ENCODE results near the gene DCUN1D5.
A peak's percentile ranks its signal among the peaks of the same experiment; 100 is the strongest.

DCUN1D5 gene

DNA sequence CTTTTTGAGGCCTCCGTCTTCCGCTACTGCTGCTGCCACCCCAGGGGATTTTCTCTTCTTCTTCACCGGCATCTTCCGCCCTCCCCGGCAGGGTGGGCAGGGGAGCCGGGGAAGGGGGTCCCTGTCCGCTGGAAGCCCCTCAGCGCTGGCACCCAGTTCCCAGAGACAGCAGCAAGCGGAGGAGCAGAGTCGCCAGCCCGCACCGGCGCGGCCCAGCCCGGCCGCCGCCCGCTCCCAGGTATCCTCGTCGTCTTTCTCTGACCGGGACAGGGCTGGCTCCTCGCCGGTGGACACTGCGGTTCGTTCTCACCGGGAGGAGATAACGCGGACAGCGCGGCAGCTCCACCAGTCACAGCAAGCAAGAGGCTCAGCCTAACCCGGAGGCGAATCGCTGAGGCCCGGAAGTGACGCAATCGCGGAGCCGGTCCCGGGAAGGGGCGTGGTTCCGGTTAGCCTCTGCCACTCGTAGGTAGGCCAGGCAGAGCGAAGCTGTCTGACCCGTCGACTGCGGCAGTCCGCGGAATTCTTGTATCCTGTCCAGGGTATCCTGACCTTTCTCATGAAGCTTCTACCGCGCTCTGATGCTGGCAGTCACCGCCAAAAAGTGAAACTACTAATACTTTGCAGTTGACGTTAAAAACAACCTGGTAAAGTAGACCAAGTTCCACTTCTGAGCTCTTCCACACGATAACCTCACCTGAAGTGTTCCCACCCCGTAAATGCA, at the start of gene DCUN1D5:
Gene DCUN1D5, minus strand, starts transcription at position 360 of the 724 bp plus-strand sequence. Its CDS starts 288 bp downstream, at position 72.
- peak; percentile 97 for DNase-seq

DNA sequence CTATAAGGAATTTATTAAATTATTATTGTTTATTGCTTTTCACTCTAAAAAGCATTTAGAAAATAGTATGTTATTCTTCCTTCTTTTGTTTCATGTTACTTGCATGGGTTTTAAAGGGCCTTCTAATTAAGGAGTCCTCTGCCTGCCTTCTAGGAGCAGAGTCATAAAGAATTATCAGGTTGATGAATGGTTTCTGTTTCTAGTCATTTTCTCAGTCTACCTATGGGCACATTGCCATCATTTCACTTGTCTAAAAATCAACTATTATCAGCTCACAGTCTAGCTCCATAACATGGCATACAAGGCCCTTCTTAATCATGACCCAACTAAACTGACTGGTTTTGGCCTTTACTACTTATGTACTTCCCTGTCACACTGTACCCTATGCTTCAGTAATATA, 33.5 kb upstream of the DCUN1D5 start:
- DNase-seq, result no peak

DNA sequence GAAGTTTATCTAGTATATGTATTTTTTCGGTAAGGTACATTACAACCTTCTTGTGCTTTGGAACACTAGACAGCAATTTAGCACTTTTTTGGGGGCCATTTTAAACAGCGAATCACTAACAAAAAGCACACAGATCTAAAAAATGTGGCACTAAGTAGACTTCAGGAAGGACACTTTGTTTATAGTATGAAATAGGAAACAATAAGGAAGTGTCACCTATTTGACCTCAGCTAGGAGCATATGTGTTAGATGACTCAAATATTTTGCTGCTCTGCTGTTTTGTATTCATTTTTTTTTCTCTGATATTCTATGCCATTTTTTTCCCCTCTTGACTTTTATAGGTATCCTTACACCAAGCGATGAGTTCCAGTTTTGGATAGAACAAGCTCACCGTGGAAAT, 22.9 kb upstream of the DCUN1D5 start:
- no peak for DNase-seq

DNA sequence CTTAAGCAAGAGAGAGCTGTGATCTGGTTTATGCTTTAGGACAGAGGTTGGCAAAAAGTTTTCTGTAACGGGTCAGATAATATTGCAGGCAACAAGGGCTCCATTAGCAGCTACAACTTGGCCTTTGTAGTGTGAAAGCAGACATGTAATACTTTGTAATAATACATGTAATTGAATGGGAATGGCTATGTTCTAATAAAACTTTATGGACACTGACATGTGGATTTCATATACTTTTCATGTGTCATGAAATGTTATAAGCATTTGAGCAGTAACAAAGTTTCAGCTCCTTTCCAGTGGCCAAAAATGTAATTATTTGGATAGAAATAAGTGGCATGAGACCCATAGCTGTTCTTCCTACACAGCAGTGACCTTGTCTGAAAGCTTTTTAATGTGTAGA, 20.4 kb upstream of the DCUN1D5 start:
- DNase-seq, result no peak

DNA sequence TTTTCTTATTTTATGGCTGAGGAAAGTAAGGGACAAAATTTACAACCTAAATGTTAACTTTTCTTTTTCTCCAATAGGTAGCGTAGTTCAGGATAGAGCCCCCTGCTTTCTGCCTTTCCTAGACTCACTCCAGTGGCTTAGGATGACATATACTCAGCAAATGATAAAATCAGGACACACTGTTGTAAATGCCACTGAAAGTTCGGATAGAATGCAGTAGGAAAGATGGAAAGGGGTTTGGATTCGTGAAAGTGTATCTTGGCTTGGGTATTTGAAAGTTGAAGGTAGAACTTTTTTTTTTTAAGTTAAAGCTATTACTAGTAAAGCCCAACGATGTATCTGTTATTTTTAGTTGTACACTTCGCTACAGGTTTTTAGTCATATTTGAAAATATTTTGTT, 19.4 kb upstream of the DCUN1D5 start:
- no peak for DNase-seq

DNA sequence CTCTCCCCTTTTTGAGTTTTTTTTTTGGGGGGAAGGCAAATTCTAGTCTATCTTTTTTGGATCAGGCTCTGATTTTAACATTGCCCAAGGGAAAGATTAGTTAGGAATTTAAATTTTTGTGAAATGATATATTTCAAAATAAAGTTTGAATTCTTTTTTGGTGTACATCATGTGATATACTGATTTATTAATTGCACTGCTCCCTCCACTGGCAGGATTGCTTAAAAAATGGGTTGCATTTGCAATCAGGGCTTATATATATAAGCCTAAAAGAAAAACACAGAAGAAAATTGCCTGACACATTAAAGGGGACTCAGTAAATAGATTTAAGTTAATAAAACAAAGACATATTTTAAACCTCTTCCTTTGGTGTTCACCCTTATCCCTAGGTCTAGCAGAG, 18.4 kb upstream of the DCUN1D5 start:
- DNase-seq, result peak; percentile 61

DNA sequence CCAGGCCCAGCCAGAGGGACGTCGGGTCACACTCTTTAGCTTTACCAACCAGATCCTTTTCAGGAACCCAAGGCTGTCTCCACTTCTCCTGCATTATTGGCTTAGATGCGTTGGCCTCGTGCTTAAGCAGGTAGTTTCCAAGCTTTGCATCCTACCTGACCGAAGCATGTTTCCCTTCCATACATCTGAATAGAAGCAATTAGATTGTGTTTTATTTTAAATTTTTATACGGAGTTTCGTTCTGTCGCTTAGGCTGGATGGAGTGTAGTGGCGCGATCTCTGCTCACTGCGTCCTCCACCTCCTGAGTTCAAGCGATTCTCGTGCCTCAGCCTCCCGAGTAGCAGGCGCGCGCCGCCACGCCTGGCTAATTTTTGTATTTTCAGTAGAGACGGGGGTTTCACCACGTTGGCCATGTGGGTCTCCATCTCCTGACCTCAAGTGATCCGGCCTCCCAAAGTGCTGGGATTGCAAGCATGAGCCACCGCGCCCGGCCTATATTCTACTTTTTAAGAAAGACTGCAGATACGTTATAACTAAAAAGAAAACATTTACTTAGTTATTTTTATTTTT, 17.9 kb upstream of the DCUN1D5 start:
- DNase-seq, result no peak

DNA sequence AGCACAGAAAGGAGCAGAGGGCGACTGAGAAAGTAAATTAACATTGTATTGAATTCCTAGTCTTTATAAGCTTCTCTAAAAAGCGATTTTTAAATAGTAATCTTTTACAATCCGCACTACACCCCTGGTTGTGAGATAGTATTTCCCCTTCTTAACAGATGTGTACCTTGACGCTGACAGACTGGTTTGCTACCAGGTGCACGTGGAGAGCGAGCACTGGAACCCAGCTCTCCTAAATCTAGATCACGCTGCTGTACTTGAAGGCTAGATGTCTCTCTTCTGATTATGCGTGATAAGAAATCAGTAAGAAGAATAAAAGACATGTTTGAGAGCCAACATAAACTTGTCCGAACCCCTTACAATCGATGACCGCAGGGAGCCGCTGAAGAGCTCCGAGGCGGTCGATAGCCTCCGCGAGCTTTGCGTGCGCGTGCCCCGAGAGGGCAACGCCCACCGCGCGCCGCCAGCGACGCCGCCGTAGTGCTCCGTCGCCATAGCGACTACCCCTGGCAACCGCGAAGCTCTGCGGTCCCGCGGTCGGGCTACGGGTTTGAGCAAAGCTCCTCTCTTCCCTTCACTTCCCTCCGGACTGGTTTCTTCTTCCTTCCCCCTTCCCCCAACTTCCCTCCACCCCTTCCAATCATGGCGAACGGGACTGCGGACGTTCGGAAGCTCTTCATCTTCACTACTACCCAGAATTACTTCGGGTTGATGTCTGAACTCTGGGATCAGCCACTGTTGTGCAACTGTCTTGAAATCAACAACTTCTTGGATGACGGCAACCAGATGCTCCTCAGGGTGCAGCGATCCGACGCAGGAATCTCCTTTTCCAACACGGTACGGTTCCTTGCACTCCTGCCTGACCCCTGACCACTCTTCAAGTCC, 17.2 kb upstream of the DCUN1D5 start, which contains the start of gene DYNC2H1:
Gene DYNC2H1, plus strand, starts transcription at position 494 of the 885 bp plus-strand sequence. Its CDS starts 149 bp downstream, at position 643.
- DNase-seq, result peak; percentile 95

DNA sequence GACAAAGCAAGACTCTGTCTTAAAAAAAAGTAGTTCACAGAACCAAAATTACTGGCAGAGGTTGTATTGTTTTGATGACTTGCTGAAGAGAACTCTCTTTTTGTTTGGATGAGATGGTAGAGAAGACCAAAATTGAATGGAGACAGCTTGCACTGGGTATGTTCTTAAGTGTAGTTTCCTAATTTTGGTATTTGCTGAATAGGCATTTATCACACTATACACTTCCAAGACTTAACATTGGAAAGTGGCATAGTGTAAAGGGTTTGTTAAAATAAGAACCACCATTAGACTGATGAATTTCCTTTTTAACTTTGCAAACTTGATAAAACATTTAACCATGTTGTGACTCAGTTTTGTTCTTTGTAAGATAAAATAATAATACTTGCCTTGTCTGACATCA, 5.3 kb upstream of the DCUN1D5 start:
- DNase-seq, result no peak

DNA sequence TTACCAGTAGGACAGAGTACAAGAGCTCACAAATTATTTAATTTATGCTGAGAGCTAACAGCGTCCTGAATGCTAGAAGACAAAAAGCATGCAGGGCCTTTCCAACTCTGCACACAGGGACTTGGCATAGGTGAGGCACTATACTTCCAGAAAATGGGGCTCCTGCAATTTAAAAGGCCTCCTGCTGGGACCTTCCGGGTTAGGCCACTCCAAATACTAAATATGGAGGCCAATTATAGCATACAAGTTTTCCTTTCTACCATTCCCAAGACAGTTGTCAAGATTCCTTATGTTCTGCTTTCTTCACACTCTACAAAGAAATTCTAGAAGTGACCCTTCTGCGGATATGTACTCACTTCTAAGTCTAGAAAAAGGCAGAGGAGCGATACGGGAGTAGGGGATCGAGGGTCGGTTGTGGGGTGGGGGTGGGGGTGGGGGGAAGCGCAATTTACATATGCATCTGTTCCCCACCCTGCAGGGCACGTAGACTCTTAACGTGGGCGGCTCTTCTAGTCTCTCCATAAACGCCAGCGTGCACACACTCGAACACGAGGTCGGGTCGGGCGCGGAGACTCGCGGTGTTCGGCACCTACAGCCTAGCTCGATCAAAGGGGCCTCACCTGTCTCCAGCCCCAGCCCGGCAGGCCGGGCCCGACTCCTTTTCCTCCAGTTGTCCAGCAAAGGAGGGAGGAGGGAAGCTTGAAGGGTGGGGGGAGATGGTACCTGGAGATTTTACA, 728 bp downstream of the DCUN1D5 start:
- peak; percentile 82 for DNase-seq

DNA sequence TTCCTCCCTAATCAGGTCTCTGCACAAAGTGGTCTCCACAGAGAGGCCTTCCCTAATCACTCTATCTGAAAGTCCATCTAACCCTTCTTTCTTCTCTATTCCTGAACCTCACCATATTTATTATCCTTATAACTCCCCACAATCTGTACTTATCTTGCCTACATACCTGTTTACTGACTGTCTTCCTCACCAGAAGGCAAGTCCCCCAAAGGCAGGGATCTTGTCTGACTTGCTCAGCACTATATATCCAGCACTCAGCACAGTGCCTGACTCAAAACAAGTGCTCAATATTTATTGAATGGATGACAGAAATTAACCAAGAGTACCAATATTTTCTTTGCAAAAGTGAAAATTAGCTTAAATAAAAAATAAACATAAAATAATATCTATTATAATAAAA, 5.5 kb downstream of the DCUN1D5 start:
- DNase-seq, result no peak

DNA sequence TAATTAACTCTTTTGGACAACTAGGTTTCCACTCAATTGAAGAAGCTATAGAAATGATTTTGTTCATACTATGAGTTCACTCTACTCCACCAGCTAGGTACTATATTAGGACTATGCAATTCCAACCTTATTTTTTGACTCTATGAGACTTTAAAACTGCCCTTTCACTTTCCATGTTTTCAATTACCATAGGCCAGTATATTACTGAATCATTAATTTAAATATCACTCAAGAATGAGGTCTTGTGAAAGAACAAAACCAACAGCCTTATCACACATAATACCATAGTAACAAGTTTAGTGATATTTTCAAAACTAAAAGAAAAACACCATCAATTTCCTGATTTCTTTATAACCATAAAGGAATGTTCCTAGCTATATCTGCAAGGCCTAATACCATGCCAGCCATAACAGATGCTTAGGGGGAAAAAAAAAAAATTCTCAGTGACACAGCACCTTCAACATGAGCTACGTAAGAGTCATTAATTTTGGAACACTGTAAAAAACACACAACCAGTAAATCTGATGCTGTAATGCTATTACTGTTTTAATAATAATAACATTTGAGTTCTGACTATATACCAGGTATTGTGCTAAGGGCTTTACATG, 6.1 kb downstream of the DCUN1D5 start:
- no peak for DNase-seq

DNA sequence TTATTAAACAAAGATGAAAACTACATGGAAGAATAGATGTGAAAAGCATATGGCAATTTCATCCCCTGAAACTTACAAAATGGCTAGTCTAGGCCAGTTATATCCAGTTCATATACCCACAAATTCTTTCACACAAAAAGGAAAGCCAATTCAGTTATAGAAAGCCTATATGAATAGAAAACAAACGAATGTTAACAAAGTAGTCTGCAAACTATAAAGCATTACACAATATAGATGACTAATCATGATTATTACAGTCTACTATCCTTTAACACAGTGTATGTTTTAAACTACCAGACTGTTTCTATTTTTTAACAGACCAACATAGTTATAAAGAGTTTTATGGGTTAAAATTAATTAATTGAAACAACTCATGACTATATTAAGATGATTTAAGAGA, 12.1 kb downstream of the DCUN1D5 start:
- DNase-seq, result no peak

DNA sequence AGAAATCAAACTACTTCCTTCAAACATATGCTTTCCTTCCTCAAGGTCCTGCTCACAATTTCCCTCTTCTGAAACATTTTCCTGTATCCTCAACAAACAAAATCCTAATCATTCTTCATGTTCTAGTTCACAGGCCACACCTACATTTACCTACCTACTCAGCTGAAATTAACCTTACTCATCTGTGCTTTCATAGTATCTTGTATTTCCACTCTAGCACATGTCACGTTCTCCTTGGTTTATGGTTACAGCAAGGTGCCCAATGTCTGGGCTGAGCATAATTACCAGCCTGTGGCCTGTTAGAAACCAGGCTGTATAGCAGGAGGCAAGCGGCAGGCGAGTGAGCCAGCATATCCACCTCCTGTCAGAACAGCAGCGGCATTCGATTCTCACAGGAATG, 13.2 kb downstream of the DCUN1D5 start:
- no peak for DNase-seq

DNA sequence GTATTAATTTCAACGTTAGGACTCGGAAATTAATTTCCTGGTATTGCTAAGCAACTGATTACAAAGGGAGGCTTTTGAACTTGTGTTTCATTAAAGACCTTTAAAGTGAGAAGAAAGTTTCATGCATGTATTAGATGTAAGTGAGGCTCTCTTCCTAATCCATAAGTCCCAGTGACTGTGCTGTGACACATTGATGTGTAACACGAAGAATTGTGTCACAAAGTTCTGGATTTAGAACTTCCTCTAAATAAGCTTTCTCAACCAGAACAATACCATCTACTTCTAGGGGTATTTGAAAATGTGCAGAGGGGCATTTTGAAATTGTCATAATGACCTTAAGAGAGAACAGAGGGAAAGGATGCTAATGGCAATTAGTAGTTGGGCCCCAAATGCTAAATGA, 14.4 kb downstream of the DCUN1D5 start:
- DNase-seq, result no peak

DNA sequence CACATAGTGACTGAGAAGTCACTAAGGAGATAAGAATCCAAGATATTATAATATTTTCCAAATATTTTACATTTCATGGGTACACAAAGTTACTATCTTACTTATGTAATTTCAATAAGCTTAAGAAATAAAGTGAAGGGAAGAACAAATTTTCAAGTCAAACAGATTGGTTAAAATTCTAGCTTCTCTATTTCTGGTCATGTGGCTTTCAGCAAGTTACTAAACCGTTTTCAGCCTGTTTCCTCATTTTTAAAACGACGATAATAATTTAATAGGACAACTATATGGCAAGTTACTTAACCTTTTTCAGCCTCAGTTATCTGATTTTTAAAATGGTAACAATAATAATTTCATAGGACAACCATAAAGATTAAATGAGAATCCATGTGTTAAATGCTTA, 15.6 kb downstream of the DCUN1D5 start:
- DNase-seq, result no peak

DNA sequence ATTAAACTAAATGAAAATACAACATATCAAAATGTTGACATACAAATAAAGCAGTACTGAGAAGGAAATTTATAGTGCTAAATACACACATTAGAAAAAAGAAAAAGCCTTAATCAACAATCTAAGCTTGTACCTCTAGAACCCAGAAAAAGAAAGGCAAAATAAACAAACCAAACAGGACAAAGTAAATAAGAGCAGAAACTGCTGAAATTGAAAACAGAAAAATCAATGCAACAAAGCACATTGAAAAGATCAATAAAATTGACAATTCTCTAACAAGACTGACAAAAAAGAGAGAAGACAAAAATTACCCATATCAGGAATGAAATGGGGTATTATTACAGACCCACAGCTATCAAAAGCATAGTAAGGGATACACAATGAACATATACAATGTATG, 21.0 kb downstream of the DCUN1D5 start:
- no peak for DNase-seq

DNA sequence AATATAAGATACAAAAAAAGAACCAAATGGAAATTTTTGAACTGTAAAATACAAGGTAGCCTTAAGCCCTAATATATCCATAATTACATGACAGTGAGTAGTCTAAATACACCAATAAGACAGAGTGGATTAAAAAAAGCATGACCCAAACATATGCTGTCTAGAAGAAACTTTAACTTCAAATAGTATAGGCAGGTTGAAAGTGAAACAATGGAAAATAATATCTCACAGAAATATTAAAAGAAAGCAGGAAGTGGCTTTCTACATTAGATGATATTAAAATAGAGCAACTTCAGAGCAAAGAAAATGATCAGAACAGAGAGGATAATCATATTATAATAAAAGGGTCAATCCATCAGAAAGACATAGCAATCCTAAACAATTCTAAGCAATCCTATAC, 21.8 kb downstream of the DCUN1D5 start:
- no peak for DNase-seq

DNA sequence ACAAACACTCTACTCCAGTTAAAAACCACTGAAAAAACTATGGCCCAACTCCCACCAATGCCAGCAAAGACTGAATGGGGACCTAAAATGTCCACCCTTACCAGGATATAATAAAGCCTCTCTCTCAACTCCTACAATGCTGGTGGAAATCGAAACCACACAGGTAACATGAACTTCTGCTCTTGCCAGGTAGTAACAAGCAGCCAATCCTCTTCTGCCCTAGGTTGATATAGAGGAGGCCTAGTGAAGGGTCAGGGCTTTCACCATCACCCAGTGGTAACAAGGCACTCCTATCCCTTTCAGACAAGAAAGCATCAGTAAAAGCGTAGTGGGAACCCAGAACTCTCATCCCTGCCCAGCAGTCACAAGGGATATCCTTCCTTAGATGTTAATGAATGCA, 22.6 kb downstream of the DCUN1D5 start:
- no peak for DNase-seq

DNA sequence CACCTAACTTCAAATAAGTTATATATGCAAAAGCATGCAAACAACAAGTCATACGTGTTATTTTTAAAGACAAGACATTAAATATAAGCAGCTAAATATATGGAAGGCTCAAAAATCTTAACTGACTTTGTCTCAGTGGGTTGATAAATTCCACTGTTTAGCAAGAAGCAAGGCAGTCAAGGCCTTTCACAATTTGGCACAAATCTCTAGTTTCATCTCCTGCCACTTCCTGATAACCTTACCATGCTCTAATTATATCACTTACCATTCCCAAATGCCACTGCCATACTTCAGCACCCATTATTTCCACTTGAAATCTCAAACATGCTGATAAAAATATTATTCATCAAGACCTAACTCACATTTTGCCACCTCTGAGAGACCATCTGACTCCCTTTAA, 24.8 kb downstream of the DCUN1D5 start:
- DNase-seq, result peak; percentile 50

DNA sequence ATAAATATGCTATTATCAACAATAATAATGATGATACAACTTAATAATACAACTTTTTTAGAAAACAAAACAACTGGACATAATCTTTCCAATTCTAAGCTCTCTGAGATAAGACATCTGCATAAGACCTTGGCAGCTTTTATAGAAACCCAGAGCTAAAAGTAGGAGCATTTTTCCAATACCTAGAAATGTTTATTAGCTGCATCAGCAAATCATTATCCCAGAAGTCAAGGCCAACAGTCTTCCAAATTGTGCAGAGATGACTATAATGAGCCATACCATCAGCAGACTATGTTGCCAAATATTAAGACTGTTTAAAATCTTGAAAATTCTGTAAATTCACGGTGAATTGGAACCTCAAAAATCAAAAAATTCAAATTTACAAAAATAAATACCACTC, 30.3 kb downstream of the DCUN1D5 start:
- DNase-seq, result no peak

DNA sequence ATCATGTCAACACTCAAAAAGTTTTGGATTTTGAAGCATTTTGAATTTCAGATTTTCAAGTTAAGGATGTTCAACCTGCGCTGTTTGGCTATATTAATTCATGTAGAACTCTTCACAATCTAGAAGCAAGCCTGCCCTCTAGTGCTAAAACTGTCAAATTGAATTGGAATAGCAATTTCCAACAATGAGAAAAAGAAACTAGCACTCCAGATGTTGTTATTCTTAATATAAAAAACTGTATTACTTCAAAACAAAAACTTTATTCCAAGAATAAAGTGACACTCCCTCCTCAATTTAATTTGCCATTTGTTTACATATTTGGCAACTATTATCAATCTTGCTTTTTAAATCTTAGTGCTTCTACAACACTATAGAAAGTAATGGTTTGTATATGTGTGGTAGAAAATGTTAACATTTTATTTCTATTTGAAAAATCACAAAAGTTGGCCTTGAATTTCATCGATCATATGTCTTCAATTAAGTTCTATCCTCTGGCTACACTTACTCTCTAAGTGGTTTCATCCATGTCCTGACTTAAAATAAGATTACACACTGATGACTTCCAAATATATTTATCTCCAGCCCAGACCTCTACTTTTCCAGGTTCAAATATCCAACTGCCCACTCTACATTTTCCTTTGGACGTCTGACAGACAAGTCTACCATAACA, 36.6 kb downstream of the DCUN1D5 start:
- DNase-seq, result peak; percentile 76
